DOHH2 (cell line): ENCODE measurements around the gene ENTPD5.

ENCODE experiments used
- EZH2phosphoT487 ChIP-seq: fragments of 200-600 bp; sonication (generic); IDR thresholded peaks from 2 replicates; pipeline ENCODE4 v1.6.1; 2017; ENCODE audit warnings: borderline replicate concordance, mild to moderate bottlenecking, antibody characterized with exemption, low read length, moderate library complexity, mixed read lengths
- TF ChIP-seq, protein P1 (sequence below): fragments of 200-600 bp; sonication (generic); IDR thresholded peaks from one replicate; pipeline ENCODE4 v1.5.1; 2014; ENCODE audit warnings: antibody characterized with exemption, mild to moderate bottlenecking, low read depth, low read length; ENCODE audit not compliant: poor library complexity, severe bottlenecking

DNA sequence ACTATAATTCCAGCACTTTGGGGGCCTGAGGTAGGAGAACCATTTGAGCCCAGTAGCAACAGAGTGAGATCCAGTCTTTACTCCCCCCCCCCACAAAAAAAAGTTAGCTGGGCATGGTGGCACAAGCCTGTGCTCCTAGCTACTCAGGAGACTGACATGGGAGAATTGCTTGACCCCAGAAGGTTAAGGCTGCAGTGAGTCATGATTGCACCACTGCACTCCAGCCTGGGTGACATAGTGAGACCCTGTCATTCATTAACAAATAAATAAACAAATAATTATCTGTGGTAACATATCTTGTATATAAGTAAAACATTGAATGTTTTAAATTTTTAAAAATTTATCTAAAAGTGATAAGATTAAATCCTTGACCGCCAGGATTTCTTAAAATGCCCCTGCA lies 4.8 kb downstream of the ENTPD5 start:
- TF ChIP-seq, protein P1, sequence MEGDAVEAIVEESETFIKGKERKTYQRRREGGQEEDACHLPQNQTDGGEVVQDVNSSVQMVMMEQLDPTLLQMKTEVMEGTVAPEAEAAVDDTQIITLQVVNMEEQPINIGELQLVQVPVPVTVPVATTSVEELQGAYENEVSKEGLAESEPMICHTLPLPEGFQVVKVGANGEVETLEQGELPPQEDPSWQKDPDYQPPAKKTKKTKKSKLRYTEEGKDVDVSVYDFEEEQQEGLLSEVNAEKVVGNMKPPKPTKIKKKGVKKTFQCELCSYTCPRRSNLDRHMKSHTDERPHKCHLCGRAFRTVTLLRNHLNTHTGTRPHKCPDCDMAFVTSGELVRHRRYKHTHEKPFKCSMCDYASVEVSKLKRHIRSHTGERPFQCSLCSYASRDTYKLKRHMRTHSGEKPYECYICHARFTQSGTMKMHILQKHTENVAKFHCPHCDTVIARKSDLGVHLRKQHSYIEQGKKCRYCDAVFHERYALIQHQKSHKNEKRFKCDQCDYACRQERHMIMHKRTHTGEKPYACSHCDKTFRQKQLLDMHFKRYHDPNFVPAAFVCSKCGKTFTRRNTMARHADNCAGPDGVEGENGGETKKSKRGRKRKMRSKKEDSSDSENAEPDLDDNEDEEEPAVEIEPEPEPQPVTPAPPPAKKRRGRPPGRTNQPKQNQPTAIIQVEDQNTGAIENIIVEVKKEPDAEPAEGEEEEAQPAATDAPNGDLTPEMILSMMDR = no peak
- TF ChIP-seq EZH2phosphoT487 = no peak
